Neutrophil (primary cell): Measurements from ENCODE around the gene ERN2.

Experiments used
- H3K27ac ChIP-seq: fragments of 200-600 bp; sonication (generic); 2 replicates; pipeline ENCODE4 v1.5.1; 2016; ENCODE audit warnings: mild to moderate bottlenecking, moderate library complexity
- H3K27me3 ChIP-seq: fragments of 200-600 bp; sonication (generic); 2 replicates; pipeline ENCODE4 v1.6.0; 2016; ENCODE audit warnings: mild to moderate bottlenecking
- H3K36me3 ChIP-seq: fragments of 200-600 bp; sonication (generic); 2 replicates; pipeline ENCODE4 v1.5.1; 2017
- H3K4me1 ChIP-seq, 2 experiments: fragments of 200-600 bp in 1 of 2; sonication (generic) in 1 of 2; 1 replicate in 1 of 2; 2 replicates in 1 of 2; pipeline versions ENCODE4 v1.5.1 to v1.6.1; 2013 to 2016; ENCODE audit warnings: low read depth in 1 of 2, low read length in 1 of 2, mild to moderate bottlenecking in 1 of 2, moderate library complexity in 1 of 2; ENCODE audit not compliant: control insufficient read depth in 1 of 2, insufficient read depth in 1 of 2
- H3K4me3 ChIP-seq, 2 experiments: fragments of 200-600 bp in 1 of 2; sonication (generic) in 1 of 2; 1 replicate in 1 of 2; 2 replicates in 1 of 2; pipeline ENCODE4 v1.5.1; 2013 to 2016; ENCODE audit warnings: low read depth in 1 of 2, low read length in 1 of 2, mild to moderate bottlenecking in 1 of 2, moderate library complexity in 1 of 2
- H3K9me3 ChIP-seq: fragments of 200-600 bp; sonication (generic); 2 replicates; pipeline ENCODE4 v1.5.1; 2016
- TF ChIP-seq, protein P1 (sequence below): fragments of 200-600 bp; sonication (generic); IDR thresholded peaks from 2 replicates; pipeline ENCODE4 v1.5.1; 2016; ENCODE audit warnings: antibody characterized with exemption

ERN2 gene

DNA sequence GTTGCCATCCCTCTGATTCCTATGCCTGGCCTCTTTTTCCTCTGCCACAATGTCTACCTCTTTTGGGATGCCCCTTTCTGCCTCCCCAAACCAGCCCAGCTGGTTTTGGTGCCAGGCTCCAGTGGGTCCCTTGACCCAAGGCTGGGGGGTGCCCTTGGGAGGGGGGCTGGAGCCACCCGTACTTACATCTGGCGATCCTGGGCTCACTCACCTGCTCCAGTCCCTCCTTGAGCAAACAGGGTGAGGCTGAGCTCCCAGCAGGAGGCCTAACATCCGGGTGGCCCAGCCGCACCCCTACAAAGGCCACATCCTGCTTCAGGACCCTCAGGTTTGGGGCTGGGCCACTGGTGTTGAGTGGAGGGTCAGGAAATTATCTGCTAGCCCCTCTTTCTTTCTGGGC lies 1.2 kb downstream of the ERN2 start:
- Histone ChIP-seq H3K27ac (no peak overlapping the region), H3K4me1 (no peaks in the 10 kb centered on the region), H3K9me3 (no peaks in the 10 kb centered on the region), H3K27me3 (peaks cover 89% of the 10 kb centered on the region), H3K4me3 (no peak overlapping the region), H3K36me3 (no peaks in the 10 kb centered on the region)
- TF ChIP-seq, protein P1, sequence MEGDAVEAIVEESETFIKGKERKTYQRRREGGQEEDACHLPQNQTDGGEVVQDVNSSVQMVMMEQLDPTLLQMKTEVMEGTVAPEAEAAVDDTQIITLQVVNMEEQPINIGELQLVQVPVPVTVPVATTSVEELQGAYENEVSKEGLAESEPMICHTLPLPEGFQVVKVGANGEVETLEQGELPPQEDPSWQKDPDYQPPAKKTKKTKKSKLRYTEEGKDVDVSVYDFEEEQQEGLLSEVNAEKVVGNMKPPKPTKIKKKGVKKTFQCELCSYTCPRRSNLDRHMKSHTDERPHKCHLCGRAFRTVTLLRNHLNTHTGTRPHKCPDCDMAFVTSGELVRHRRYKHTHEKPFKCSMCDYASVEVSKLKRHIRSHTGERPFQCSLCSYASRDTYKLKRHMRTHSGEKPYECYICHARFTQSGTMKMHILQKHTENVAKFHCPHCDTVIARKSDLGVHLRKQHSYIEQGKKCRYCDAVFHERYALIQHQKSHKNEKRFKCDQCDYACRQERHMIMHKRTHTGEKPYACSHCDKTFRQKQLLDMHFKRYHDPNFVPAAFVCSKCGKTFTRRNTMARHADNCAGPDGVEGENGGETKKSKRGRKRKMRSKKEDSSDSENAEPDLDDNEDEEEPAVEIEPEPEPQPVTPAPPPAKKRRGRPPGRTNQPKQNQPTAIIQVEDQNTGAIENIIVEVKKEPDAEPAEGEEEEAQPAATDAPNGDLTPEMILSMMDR, result no peak

DNA sequence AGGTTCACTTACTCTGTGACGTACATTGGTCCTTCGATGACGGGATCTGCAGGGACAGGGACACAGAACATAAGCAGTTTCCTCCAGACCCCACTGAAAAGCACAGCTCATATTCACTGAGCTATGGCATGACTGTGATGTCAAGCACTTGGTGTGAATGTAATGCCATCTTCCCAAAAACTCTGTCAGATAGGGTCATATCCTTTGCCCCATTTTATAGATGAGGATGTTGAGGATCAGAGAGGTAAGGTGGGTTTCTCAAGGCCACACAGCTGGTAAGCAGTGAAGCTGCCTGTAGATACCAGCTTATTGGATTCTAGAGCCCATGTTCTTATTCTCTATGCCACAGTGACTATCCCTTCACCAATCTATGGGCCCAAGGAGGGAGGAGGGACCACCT lies 2.5 kb downstream of the ERN2 start:
- no peak overlapping the region for H3K4me3 ChIP-seq
- H3K9me3 ChIP-seq, result no peaks in the 10 kb centered on the region
- no peaks in the 10 kb centered on the region for H3K36me3 ChIP-seq
- TF ChIP-seq, protein P1, result no peak
- peaks cover 76% of the 10 kb centered on the region for H3K27me3 ChIP-seq
- H3K4me1 ChIP-seq, result no peaks in the 10 kb centered on the region
- no peak overlapping the region for H3K27ac ChIP-seq

DNA sequence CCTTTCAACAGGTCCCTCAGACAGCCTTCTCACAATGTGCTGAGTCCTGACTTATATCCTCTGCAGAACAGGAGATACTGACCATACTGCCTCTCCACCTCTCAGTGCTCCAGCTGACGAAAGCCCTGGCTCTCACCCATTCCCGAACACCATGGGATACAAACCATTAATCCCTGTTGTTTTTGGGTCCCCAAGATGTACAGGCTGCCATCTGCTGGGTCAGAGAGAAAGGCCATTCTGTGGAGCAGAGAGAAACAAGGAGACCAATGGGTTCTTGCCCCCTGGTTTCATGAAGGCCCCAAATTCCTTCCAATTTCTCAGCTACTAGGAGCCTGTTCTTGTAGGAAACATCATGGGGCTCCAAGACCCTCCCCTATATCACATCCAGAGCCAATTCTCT lies 3.0 kb downstream of the ERN2 start:
- Histone ChIP-seq H3K27me3 (peaks cover 71% of the 10 kb centered on the region), H3K9me3 (no peaks in the 10 kb centered on the region)
- TF ChIP-seq, protein P1, result no peak

DNA sequence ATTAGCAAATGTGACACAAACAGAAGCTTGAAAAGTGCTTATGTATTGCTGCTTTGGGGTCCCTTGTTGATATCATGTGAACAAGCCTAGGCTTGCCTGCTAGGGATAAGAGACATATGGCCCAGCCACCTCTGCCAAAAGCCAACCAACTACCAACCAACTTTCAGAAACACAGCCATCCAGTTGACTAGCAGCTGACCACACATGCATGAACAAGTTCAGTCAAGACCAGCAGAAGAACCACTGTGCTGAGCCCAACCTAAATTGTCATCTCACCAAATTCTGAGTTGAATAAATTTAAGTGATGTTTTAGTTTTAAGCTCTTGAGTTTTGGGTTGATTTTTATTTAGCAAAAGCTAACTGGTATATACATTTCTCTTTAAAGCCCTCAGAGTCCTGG lies 3.5 kb downstream of the ERN2 start:
- Histone ChIP-seq H3K36me3 (no peaks in the 10 kb centered on the region), H3K4me3 (no peak overlapping the region), H3K9me3 (no peaks in the 10 kb centered on the region), H3K4me1 (no peaks in the 10 kb centered on the region), H3K27me3 (peaks cover 67% of the 10 kb centered on the region), H3K27ac (no peak overlapping the region)
- TF ChIP-seq, protein P1, result no peak

More for the DNA sequence above, 3.0 kb downstream of the ERN2 start:
- no peaks in the 10 kb centered on the region for H3K36me3 ChIP-seq
- H3K4me3 ChIP-seq, result no peak overlapping the region
- H3K27ac ChIP-seq, result no peak overlapping the region
- no peaks in the 10 kb centered on the region for H3K4me1 ChIP-seq

DNA sequence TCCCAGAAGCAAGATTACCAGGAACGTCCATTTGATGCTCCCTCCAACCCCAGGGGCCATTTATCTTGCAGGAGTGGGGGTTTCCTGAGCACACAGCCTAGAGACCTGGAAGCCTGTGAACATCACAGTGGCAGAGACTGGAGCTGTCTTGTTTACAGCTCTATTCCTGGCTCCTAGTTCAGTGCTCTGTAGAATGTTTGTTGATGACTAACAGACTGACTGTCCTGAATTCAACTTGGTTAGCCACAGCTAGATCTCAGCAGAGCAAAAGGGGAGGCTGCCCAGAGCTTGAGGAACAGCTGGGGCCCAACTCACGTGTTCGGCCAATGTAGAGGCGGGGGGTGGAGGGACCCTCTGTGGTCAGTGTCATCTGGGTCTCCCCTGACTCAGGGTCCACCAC lies 6.6 kb downstream of the ERN2 start:
- no peaks in the 10 kb centered on the region for H3K4me1 ChIP-seq
- no peak overlapping the region for H3K27ac ChIP-seq
- H3K27me3 ChIP-seq, result peaks cover 48% of the 10 kb centered on the region
- H3K36me3 ChIP-seq, result no peaks in the 10 kb centered on the region
- H3K4me3 ChIP-seq, result no peak overlapping the region
- no peaks in the 10 kb centered on the region for H3K9me3 ChIP-seq
- TF ChIP-seq, protein P1, result no peak

DNA sequence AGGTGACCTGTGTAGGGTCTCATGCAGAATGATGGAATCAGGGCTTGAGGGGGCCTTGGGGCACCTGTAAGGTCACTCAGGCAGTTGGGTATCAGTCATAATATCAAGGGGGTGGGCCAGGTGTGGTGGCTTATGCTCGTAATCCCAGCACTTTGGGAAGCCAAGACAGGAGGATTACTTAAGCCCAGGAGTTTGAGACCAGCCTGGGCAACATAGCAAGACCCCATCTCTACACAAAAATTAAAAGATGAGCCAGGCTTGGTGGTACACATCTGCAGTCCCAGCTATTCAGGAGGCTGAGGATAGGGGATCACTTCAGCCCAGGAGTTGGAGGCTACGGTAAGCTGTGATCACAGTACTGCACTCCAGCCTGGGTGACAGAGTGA lies 7.5 kb downstream of the ERN2 start:
- no peak overlapping the region for H3K27ac ChIP-seq
- no peaks in the 10 kb centered on the region for H3K9me3 ChIP-seq
- H3K36me3 ChIP-seq, result no peaks in the 10 kb centered on the region
- H3K4me1 ChIP-seq, result no peaks in the 10 kb centered on the region
- H3K4me3 ChIP-seq, result no peak overlapping the region
- H3K27me3 ChIP-seq, result peaks cover 48% of the 10 kb centered on the region
- TF ChIP-seq, protein P1, result no peak
